T-helper 17 cell (primary cell): ENCODE data around the gene SRC. TPM values are rescaled to one million over a fixed set of nuclear protein-coding genes. Genes with fewer than 3 reads are reported as not detected.

ENCODE experiments used
- ATAC-seq: fragments of 150-1000 bp; cut with Tn5 transposase; 2 replicates; pipeline ENCODE4 v1.10.0; 2021; ENCODE audit warnings: mild to moderate bottlenecking, moderate library complexity
- DNase-seq, 3 donors: peaks; one replicate each; pipeline versions ENCODE4 v3.0.0 to v3.0.0-alpha.2; 2020 to 2021
- H3K9me3 ChIP-seq: one replicate; pipeline ENCODE4 v1.7.0; 2013; ENCODE audit warnings: low read length, mild to moderate bottlenecking; ENCODE audit not compliant: control insufficient read depth, poor library complexity, severe bottlenecking
- H3K27ac Mint-ChIP-seq: one replicate; pipeline ENCODE4 v1.8.0; 2022; ENCODE audit warnings: mild to moderate bottlenecking, moderate library complexity, mixed read lengths
- H3K27me3 Mint-ChIP-seq: one replicate; pipeline ENCODE4 v1.8.0; 2022; ENCODE audit warnings: mixed read lengths
- H3K36me3 Mint-ChIP-seq: one replicate; pipeline ENCODE4 v1.8.0; 2022; ENCODE audit warnings: low read depth, mixed read lengths
- H3K4me1 Mint-ChIP-seq: one replicate; pipeline ENCODE4 v1.8.0; 2022; ENCODE audit warnings: mild to moderate bottlenecking, mixed read lengths
- H3K4me3 Mint-ChIP-seq: one replicate; pipeline ENCODE4 v1.8.0; 2022; ENCODE audit warnings: mild to moderate bottlenecking, moderate library complexity, mixed read lengths
- total RNA-seq, 4 donors: library from RNA in 2 of 4; stranded (reverse) in 2 of 4; gene quantifications; one replicate each; pipeline ENCODE4 v1.2.3 and lab custom pipeline; 2022 to 2026

SRC gene
- total RNA-seq, 2 donors from 2014 or later: 6.2 to 22.8 TPM

- H3K4me3 Mint-ChIP-seq: no peak overlapping the region
- H3K4me1 Mint-ChIP-seq: peaks cover 2% of the 10 kb centered on the region
- H3K36me3 Mint-ChIP-seq: peaks cover 4% of the 10 kb centered on the region
- DNase-seq (no peak), ATAC-seq (no peak)
- no peaks in the 10 kb centered on the region for H3K9me3 ChIP-seq
- H3K27ac Mint-ChIP-seq: no peak overlapping the region
- H3K27me3 Mint-ChIP-seq: no peaks in the 10 kb centered on the region
Measured at GRCh38 chr20:37393196-37393862, 47.4 kb downstream of the SRC start.

GRCh38 chr20:37393863-37394542, 48.1 kb downstream of the SRC start:
- no peak for ATAC-seq
- no peak for DNase-seq
- no peaks in the 10 kb centered on the region for H3K27me3 Mint-ChIP-seq

GRCh38 chr20:37394543-37395409, 48.8 kb downstream of the SRC start:
- Mint-ChIP-seq H3K36me3 (peaks cover 4% of the 10 kb centered on the region), H3K27me3 (no peaks in the 10 kb centered on the region), H3K4me3 (no peak overlapping the region), H3K4me1 (peaks cover 2% of the 10 kb centered on the region), H3K27ac (no peak overlapping the region)
- ATAC-seq (no peak), DNase-seq (no peak)
- H3K9me3 ChIP-seq: no peaks in the 10 kb centered on the region

More at GRCh38 chr20:37393863-37394542, 48.1 kb downstream of the SRC start:
- Mint-ChIP-seq H3K4me1 (peaks cover 2% of the 10 kb centered on the region), H3K4me3 (no peak overlapping the region), H3K27ac (no peak overlapping the region), H3K36me3 (peaks cover 4% of the 10 kb centered on the region)
- H3K9me3 ChIP-seq: no peaks in the 10 kb centered on the region

- ATAC-seq (no peak), DNase-seq (no peak)
- Mint-ChIP-seq H3K27ac (no peak overlapping the region), H3K4me1 (peaks cover 2% of the 10 kb centered on the region), H3K36me3 (peaks cover 4% of the 10 kb centered on the region), H3K4me3 (no peak overlapping the region), H3K27me3 (no peaks in the 10 kb centered on the region)
- H3K9me3 ChIP-seq: no peaks in the 10 kb centered on the region
Measured at GRCh38 chr20:37395410-37395797, 49.5 kb downstream of the SRC start.

- Mint-ChIP-seq H3K27ac (no peak overlapping the region), H3K36me3 (peaks cover 4% of the 10 kb centered on the region), H3K4me3 (no peak overlapping the region), H3K4me1 (peaks cover 2% of the 10 kb centered on the region), H3K27me3 (no peaks in the 10 kb centered on the region)
- no peak for ATAC-seq
- no peaks in the 10 kb centered on the region for H3K9me3 ChIP-seq
- no peak for DNase-seq
Measured at GRCh38 chr20:37395921-37396415, 50.0 kb downstream of the SRC start.

GRCh38 chr20:37396416-37397075, 50.6 kb downstream of the SRC start:
- Mint-ChIP-seq H3K4me1 (peaks cover 2% of the 10 kb centered on the region), H3K27ac (no peak overlapping the region), H3K27me3 (no peaks in the 10 kb centered on the region), H3K4me3 (no peak overlapping the region), H3K36me3 (peaks cover 4% of the 10 kb centered on the region)
- DNase-seq: no peak
- ATAC-seq: no peak
- H3K9me3 ChIP-seq: no peaks in the 10 kb centered on the region

GRCh38 chr20:37397076-37397953, 51.4 kb downstream of the SRC start:
- ATAC-seq: no peak
- no peak overlapping the region for H3K4me3 Mint-ChIP-seq
- H3K4me1 Mint-ChIP-seq: peaks cover 2% of the 10 kb centered on the region

GRCh38 chr20:37397954-37398749, 52.2 kb downstream of the SRC start:
- no peak for DNase-seq
- Mint-ChIP-seq H3K4me1 (peaks cover 2% of the 10 kb centered on the region), H3K36me3 (peaks cover 4% of the 10 kb centered on the region), H3K27ac (no peak overlapping the region), H3K27me3 (no peaks in the 10 kb centered on the region), H3K4me3 (no peak overlapping the region)
- no peaks in the 10 kb centered on the region for H3K9me3 ChIP-seq
- ATAC-seq: no peak

More at GRCh38 chr20:37397076-37397953, 51.4 kb downstream of the SRC start:
- H3K9me3 ChIP-seq: no peaks in the 10 kb centered on the region
- peaks cover 4% of the 10 kb centered on the region for H3K36me3 Mint-ChIP-seq
- H3K27ac Mint-ChIP-seq: no peak overlapping the region
- DNase-seq: no peak
- no peaks in the 10 kb centered on the region for H3K27me3 Mint-ChIP-seq

GRCh38 chr20:37398750-37399621, 53.0 kb downstream of the SRC start:
- peaks cover 2% of the 10 kb centered on the region for H3K4me1 Mint-ChIP-seq
- no peak overlapping the region for H3K27ac Mint-ChIP-seq
- H3K4me3 Mint-ChIP-seq: no peak overlapping the region
- H3K27me3 Mint-ChIP-seq: no peaks in the 10 kb centered on the region
- ATAC-seq (no peak), DNase-seq (no peak)
- no peaks in the 10 kb centered on the region for H3K9me3 ChIP-seq
- H3K36me3 Mint-ChIP-seq: peaks cover 4% of the 10 kb centered on the region

- peaks cover 12% of the 10 kb centered on the region for H3K27me3 Mint-ChIP-seq
- H3K36me3 Mint-ChIP-seq: no peaks in the 10 kb centered on the region
- no peak overlapping the region for H3K4me3 Mint-ChIP-seq
- H3K9me3 ChIP-seq: no peaks in the 10 kb centered on the region
- peaks cover 5% of the 10 kb centered on the region for H3K4me1 Mint-ChIP-seq
- DNase-seq: no peak
- no peak overlapping the region for H3K27ac Mint-ChIP-seq
- no peak for ATAC-seq
Measured at GRCh38 chr20:37401282-37401929, 55.5 kb downstream of the SRC start.
